Activated CD4-positive, alpha-beta T cell treated with anti-CD3 and anti-CD28 coated beads, Interleukin-2, amount 10 ng/mL, durations not matched to agents 7 days and 5 days (primary cell): ENCODE measurements around the gene RHCG. TPM values are rescaled to one million over a fixed set of nuclear protein-coding genes. Genes with fewer than 3 reads are reported as not detected.
A peak's percentile ranks its signal among the peaks of the same experiment; 100 is the strongest.

ENCODE experiments used
- CTCF ChIA-PET: fragments of 350-600 bp; sonication (Branson Sonifier 250); formaldehyde crosslinking; loops from one replicate; lab custom pipeline; 2021; ENCODE audit warnings: antibody characterized with exemption; lab: Charles Lee
- POLR2A ChIA-PET: fragments of 350-600 bp; sonication (Branson Sonifier 250); formaldehyde crosslinking; loops from one replicate; lab custom pipeline; 2021; ENCODE audit warnings: antibody characterized with exemption; lab: Charles Lee
- DNase-seq: peaks from one replicate; pipeline ENCODE4 v3.0.0-alpha.2; 2020
- H3K27ac Mint-ChIP-seq: one replicate; pipeline ENCODE4 v1.8.0; 2021; ENCODE audit warnings: mild to moderate bottlenecking, moderate library complexity, mixed read lengths
- H3K27me3 Mint-ChIP-seq: one replicate; pipeline ENCODE4 v1.8.0; 2021; ENCODE audit warnings: mixed read lengths
- H3K36me3 Mint-ChIP-seq: one replicate; pipeline ENCODE4 v1.8.0; 2021; ENCODE audit warnings: low read depth, mixed read lengths
- H3K4me1 Mint-ChIP-seq: one replicate; pipeline ENCODE4 v1.8.0; 2021; ENCODE audit warnings: mixed read lengths
- H3K4me3 Mint-ChIP-seq: one replicate; pipeline ENCODE4 v1.8.0; 2021; ENCODE audit warnings: mild to moderate bottlenecking, moderate library complexity, mixed read lengths
- H3K9me3 Mint-ChIP-seq: one replicate; pipeline ENCODE4 v1.8.0; 2021; ENCODE audit warnings: mixed read lengths
- total RNA-seq, 2 experiments: library from RNA; stranded (reverse); gene quantifications; one replicate each; pipeline ENCODE4 v1.2.3, GENCODE V29; 2021

RHCG gene
- total RNA-seq, 2 experiments from 2014 or later: not detected

GRCh38 chr15:89444241-89445225, 51.9 kb downstream of the RHCG start:
- no peaks in the 10 kb centered on the region for H3K9me3 Mint-ChIP-seq
- no peaks in the 10 kb centered on the region for H3K36me3 Mint-ChIP-seq
- DNase-seq: no peak
- POLR2A ChIA-PET: no interaction called here
- no peak overlapping the region for H3K27ac Mint-ChIP-seq
- CTCF ChIA-PET: interaction anchor here (4.7 kb wide), 1 partner anchor 86 kb away, joined by 21 read pairs; no protein-coding TSS in a partner anchor
- no peak overlapping the region for H3K4me3 Mint-ChIP-seq
- peaks cover 15% of the 10 kb centered on the region for H3K27me3 Mint-ChIP-seq
- no peaks in the 10 kb centered on the region for H3K4me1 Mint-ChIP-seq

- POLR2A ChIA-PET: no interaction called here
These were observed 52.8 kb downstream of the RHCG start for GRCh38 chr15:89443581-89443980.

GRCh38 chr15:89442671-89443307, 53.6 kb downstream of the RHCG start:
- no peaks in the 10 kb centered on the region for H3K4me1 Mint-ChIP-seq
- H3K36me3 Mint-ChIP-seq: no peaks in the 10 kb centered on the region
- no peak overlapping the region for H3K27ac Mint-ChIP-seq
- no peaks in the 10 kb centered on the region for H3K9me3 Mint-ChIP-seq
- ChIA-PET CTCF (interaction anchor here (1.0 to 2.2 kb wide), 5 partner anchors 8 to 97 kb away, joined by 3 to 12 read pairs (median 4); no protein-coding TSS in a partner anchor), POLR2A (no interaction called here)
- peak; percentile 61 for DNase-seq
- no peak overlapping the region for H3K4me3 Mint-ChIP-seq
- peaks cover 12% of the 10 kb centered on the region for H3K27me3 Mint-ChIP-seq

More at GRCh38 chr15:89443581-89443980, 52.8 kb downstream of the RHCG start:
- Mint-ChIP-seq H3K27ac (no peak overlapping the region), H3K27me3 (peaks cover 15% of the 10 kb centered on the region), H3K4me3 (no peak overlapping the region), H3K4me1 (no peaks in the 10 kb centered on the region), H3K36me3 (no peaks in the 10 kb centered on the region), H3K9me3 (no peaks in the 10 kb centered on the region)
- DNase-seq: no peak
- CTCF ChIA-PET: interaction anchor here (1.0 to 4.7 kb wide), 4 partner anchors 9 to 85 kb away, joined by 3 to 21 read pairs (median 10); no protein-coding TSS in a partner anchor

GRCh38 chr15:89442155-89442554, 54.2 kb downstream of the RHCG start:
- peaks cover 11% of the 10 kb centered on the region for H3K27me3 Mint-ChIP-seq
- no peaks in the 10 kb centered on the region for H3K4me1 Mint-ChIP-seq
- DNase-seq: no peak
- no peak overlapping the region for H3K27ac Mint-ChIP-seq
- POLR2A ChIA-PET: no interaction called here
- no peak overlapping the region for H3K4me3 Mint-ChIP-seq
- H3K36me3 Mint-ChIP-seq: no peaks in the 10 kb centered on the region
- H3K9me3 Mint-ChIP-seq: no peaks in the 10 kb centered on the region
- CTCF ChIA-PET: interaction anchor here (1.0 to 2.2 kb wide), 4 partner anchors 24 to 96 kb away, joined by 3 to 12 read pairs (median 6); no protein-coding TSS in a partner anchor

- Mint-ChIP-seq H3K4me3 (no peak overlapping the region), H3K9me3 (no peaks in the 10 kb centered on the region), H3K27me3 (peaks cover 16% of the 10 kb centered on the region), H3K4me1 (no peaks in the 10 kb centered on the region), H3K27ac (no peak overlapping the region), H3K36me3 (no peaks in the 10 kb centered on the region)
- DNase-seq: no peak
- ChIA-PET CTCF (interaction anchor here (0.6 to 2.2 kb wide), 3 partner anchors 30 to 114 kb away, joined by 3 to 12 read pairs (median 9); no protein-coding TSS in a partner anchor), POLR2A (no interaction called here)
These were observed 55.0 kb downstream of the RHCG start for GRCh38 chr15:89441295-89441812.

- H3K9me3 Mint-ChIP-seq: no peaks in the 10 kb centered on the region
- peaks cover 14% of the 10 kb centered on the region for H3K27me3 Mint-ChIP-seq
- H3K36me3 Mint-ChIP-seq: no peaks in the 10 kb centered on the region
- H3K4me1 Mint-ChIP-seq: no peaks in the 10 kb centered on the region
- no peak overlapping the region for H3K27ac Mint-ChIP-seq
- POLR2A ChIA-PET: no interaction called here
- no peak for DNase-seq
- CTCF ChIA-PET: interaction anchor here (1.1 to 1.6 kb wide), 2 partner anchors 21 to 38 kb away, joined by 3 read pairs; no protein-coding TSS in a partner anchor
- no peak overlapping the region for H3K4me3 Mint-ChIP-seq
These were observed 56.6 kb downstream of the RHCG start for GRCh38 chr15:89439764-89440163.

GRCh38 chr15:89436560-89437311, 59.6 kb downstream of the RHCG start:
- Mint-ChIP-seq H3K36me3 (no peaks in the 10 kb centered on the region), H3K27me3 (peaks cover 20% of the 10 kb centered on the region), H3K4me1 (no peaks in the 10 kb centered on the region), H3K9me3 (no peaks in the 10 kb centered on the region), H3K4me3 (no peak overlapping the region), H3K27ac (no peak overlapping the region)
- DNase-seq: no peak
- POLR2A ChIA-PET: no interaction called here
- CTCF ChIA-PET: interaction anchor here (0.6 to 1.1 kb wide), 2 partner anchors 35 to 79 kb away, joined by 3 to 4 read pairs; no protein-coding TSS in a partner anchor

- H3K9me3 Mint-ChIP-seq: no peaks in the 10 kb centered on the region
- CTCF ChIA-PET: interaction anchor here (1.2 to 2.9 kb wide), 2 partner anchors 8 to 76 kb away, joined by 3 to 19 read pairs; no protein-coding TSS in a partner anchor
- H3K27me3 Mint-ChIP-seq: peaks cover 22% of the 10 kb centered on the region
- DNase-seq: no peak
- no peak overlapping the region for H3K27ac Mint-ChIP-seq
- no peaks in the 10 kb centered on the region for H3K36me3 Mint-ChIP-seq
- POLR2A ChIA-PET: no interaction called here
- H3K4me3 Mint-ChIP-seq: no peak overlapping the region
- peaks cover 5% of the 10 kb centered on the region for H3K4me1 Mint-ChIP-seq
These were observed 61.0 kb downstream of the RHCG start for GRCh38 chr15:89435362-89435761.

GRCh38 chr15:89433686-89434085, 62.7 kb downstream of the RHCG start:
- ChIA-PET POLR2A (no interaction called here), CTCF (interaction anchor here (0.9 to 2.9 kb wide), 2 partner anchors 75 to 77 kb away, joined by 3 to 19 read pairs; no protein-coding TSS in a partner anchor)
- Mint-ChIP-seq H3K27me3 (peaks cover 32% of the 10 kb centered on the region), H3K9me3 (no peaks in the 10 kb centered on the region), H3K27ac (no peak overlapping the region), H3K4me3 (no peak overlapping the region), H3K4me1 (peaks cover 6% of the 10 kb centered on the region), H3K36me3 (no peaks in the 10 kb centered on the region)
- no peak for DNase-seq

GRCh38 chr15:89430530-89431341, 65.6 kb downstream of the RHCG start:
- Mint-ChIP-seq H3K4me1 (peaks cover 6% of the 10 kb centered on the region), H3K9me3 (no peaks in the 10 kb centered on the region), H3K4me3 (peak overlapping the region; percentile 64), H3K27me3 (peaks cover 27% of the 10 kb centered on the region), H3K36me3 (no peaks in the 10 kb centered on the region), H3K27ac (no peak overlapping the region)
- peak; percentile 85 for DNase-seq
- CTCF ChIA-PET: interaction anchor here (0.9 to 9.5 kb wide), 3 partner anchors 13 to 72 kb away, joined by 3 to 71 read pairs (median 9); no protein-coding TSS in a partner anchor
- POLR2A ChIA-PET: no interaction called here

GRCh38 chr15:89429986-89430385, 66.4 kb downstream of the RHCG start:
- Mint-ChIP-seq H3K27ac (no peak overlapping the region), H3K36me3 (no peaks in the 10 kb centered on the region), H3K4me1 (peaks cover 6% of the 10 kb centered on the region), H3K4me3 (no peak overlapping the region), H3K27me3 (peaks cover 27% of the 10 kb centered on the region), H3K9me3 (no peaks in the 10 kb centered on the region)
- POLR2A ChIA-PET: no interaction called here
- no peak for DNase-seq
- CTCF ChIA-PET: interaction anchor here (0.9 to 9.5 kb wide), 3 partner anchors 12 to 71 kb away, joined by 3 to 71 read pairs (median 9); no protein-coding TSS in a partner anchor
